HG03159 (cell line): Measurements from ENCODE around the gene COL4A2.

Source experiments
- ATAC-seq: cut with Tn5 transposase; IDR thresholded peaks from one replicate; pipeline ENCODE4 v1.9.1; 2021; ENCODE audit warnings: mild to moderate bottlenecking, moderate library complexity; ENCODE audit not compliant: unreplicated experiment

The COL4A2 gene

GRCh38 chr13:110272227-110272626 lies 34.9 kb upstream of the COL4A2 start:
- no peak for ATAC-seq

- ATAC-seq, result no peak
Measured at GRCh38 chr13:110272651-110273050, 34.4 kb upstream of the COL4A2 start.

GRCh38 chr13:110273254-110273653 lies 33.8 kb upstream of the COL4A2 start:
- ATAC-seq, result no peak

- no peak for ATAC-seq
Measured at GRCh38 chr13:110274687-110275086, 32.4 kb upstream of the COL4A2 start.

GRCh38 chr13:110275931-110276552 lies 31.0 kb upstream of the COL4A2 start:
- no peak for ATAC-seq

- ATAC-seq, result no peak
Measured at GRCh38 chr13:110276553-110276950, 30.5 kb upstream of the COL4A2 start.

- no peak for ATAC-seq
Measured at GRCh38 chr13:110277357-110277975, 29.6 kb upstream of the COL4A2 start.

- ATAC-seq, result no peak
Measured at GRCh38 chr13:110278859-110279258, 28.2 kb upstream of the COL4A2 start.

GRCh38 chr13:110279684-110280083 lies 27.4 kb upstream of the COL4A2 start:
- ATAC-seq, result no peak

GRCh38 chr13:110280231-110280813 lies 26.8 kb upstream of the COL4A2 start:
- no peak for ATAC-seq

- no peak for ATAC-seq
Measured at GRCh38 chr13:110280985-110281688, 25.9 kb upstream of the COL4A2 start.

GRCh38 chr13:110281736-110282135 lies 25.3 kb upstream of the COL4A2 start:
- no peak for ATAC-seq

- no peak for ATAC-seq
Measured at GRCh38 chr13:110282316-110282841, 24.7 kb upstream of the COL4A2 start.

- ATAC-seq, result no peak
Measured at GRCh38 chr13:110283736-110284517, 23.2 kb upstream of the COL4A2 start.

GRCh38 chr13:110284779-110285484 lies 22.2 kb upstream of the COL4A2 start:
- no peak for ATAC-seq

- no peak for ATAC-seq
Measured at GRCh38 chr13:110285991-110286832, 20.9 kb upstream of the COL4A2 start.

GRCh38 chr13:110286833-110287819 lies 20.0 kb upstream of the COL4A2 start:
- no peak for ATAC-seq

GRCh38 chr13:110289174-110289573 lies 17.9 kb upstream of the COL4A2 start:
- no peak for ATAC-seq
